Hematopoietic multipotent progenitor cell treated with erythropoietin and hydrocortisone succinate and interleukin-3 and kit ligand, for 15 days (in vitro differentiated cells): ENCODE data around the gene RBM19.

Source experiments
- DNase-seq: peaks from one replicate; pipeline ENCODE4 v3.0.0-alpha.2; 2015; ENCODE audit warnings: low spot score

The RBM19 gene

DNA sequence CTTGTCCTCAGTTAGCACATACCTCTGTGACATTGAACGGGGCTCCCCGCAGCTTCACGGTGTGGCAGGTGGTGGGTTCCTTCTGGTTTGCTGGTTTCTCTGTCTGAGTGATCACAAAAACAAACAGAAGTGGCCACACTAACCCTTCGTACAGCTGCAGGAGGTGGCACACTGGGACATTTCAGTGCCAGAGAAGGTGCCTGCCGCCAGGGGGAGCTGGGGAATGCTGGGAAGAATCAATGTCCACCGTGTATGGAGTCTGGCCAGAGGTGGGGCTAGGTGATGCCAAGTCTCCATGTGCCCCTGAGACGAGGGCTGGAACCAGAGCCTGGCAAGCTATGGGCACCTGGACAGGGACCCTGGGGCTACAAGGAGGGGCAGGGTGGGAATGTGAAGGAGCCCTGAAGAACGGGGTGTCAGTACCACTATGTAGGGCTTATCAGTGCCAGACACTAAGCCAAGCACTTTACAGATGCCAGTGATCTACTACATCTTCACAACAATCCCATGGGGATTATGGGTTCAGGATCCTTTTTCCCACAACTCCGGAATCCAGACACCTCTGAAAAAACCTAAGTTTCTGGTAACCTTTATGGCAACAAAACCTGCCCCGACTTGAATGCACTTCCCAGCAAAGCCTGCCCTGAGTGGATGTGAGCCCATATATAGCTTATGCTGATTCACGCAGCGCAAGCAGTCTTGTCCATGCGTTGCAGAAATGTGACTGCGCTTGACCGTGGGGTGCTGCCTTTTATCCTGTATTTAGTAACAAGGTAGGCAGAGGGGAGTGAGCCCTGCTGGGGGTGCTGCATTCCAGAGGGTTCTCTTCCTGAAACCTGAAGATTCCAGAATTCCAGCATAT is 10.8 kb downstream of the RBM19 start:
- peak; percentile 41 for DNase-seq

GRCh38 chr12:113954547-113954946 is 11.6 kb downstream of the RBM19 start:
- DNase-seq = no peak

DNA sequence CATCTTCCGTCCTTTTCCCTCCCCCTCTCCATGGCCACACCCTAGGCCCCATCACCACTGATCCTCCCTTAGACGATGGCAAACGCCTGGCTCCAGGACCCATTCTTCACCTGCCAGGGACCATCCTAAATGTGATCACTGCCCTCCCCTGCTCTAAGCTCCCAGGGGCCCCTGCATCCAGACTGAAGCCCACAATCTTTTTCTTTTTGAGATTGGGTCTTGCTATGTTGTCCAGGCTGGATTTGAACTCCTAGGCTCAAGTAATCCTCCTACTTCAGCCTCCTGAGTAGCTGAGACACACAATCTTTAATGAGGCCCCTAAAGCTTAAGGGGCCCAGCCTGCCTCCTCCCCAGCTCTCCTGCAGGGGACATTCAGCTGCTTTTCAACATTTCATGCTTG is 15.3 kb downstream of the RBM19 start:
- DNase-seq = no peak

GRCh38 chr12:113949321-113950305 is 16.5 kb downstream of the RBM19 start:
- no peak for DNase-seq

GRCh38 chr12:113948151-113948914 is 17.8 kb downstream of the RBM19 start:
- DNase-seq = no peak

DNA sequence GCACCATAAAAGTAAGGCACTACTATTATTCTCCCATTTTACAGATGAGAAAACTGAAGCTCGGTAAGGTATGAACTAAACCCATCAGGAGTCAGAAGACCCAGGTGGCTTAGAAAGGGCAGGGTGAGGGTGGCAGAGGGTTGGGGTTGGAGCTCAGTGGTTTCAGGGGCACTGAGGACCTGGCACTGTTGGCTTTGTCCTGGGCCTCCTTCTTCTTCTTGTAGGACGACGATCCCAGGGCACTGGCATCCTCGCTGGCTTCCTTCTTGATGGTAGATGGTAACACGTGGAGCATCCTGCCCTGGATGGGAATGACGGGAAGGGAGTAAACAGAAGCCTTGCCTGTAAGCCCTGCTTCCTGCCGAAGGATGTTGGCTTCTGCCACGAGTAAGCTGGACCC is 19.9 kb downstream of the RBM19 start:
- DNase-seq = no peak

DNA sequence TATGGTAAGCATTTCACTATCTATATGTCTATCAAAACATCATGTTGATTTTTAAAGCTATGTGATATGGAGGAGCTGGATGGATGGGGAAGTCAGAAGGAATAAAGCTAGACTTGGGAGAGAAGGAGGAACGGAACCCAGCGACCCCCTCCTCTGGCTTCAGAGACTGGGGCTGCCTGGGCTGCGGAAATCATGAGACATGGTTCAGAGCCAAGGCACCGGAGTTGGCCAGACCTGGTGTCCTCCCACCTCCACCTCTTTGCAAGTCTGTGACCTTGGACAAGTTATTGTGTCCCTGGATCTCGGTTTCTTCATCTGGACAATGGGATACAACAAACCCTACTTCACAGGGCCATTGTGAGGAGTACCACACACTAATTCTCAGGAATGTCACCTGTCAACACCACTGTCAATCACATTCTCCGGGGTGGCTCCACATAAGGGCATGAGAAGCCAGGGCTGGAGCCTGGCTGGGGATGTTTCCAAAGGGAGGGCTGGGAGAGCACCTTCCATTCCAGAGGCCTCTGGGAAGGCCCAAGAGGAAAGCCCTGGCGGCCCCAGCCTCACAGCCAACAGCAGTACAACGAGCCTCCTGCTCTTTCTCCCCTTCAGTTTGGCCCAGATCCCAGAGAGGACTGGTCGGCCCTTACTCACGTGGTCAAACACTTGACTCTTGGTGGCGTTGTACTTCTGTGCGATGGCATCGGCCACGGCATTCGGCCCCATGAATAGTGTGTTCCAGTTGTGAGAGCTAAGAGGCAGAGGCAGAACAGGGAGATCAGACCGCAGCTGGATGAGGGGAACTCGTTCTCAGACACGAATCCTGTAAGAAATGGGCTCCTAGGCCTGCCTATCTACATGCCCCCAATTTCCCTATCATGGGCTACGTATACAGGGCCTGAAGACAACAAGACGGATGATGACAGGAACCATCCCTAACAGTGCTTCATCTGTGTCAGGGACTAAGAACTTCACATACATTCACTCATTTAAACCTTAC is 20.7 kb downstream of the RBM19 start:
- DNase-seq = no peak

DNA sequence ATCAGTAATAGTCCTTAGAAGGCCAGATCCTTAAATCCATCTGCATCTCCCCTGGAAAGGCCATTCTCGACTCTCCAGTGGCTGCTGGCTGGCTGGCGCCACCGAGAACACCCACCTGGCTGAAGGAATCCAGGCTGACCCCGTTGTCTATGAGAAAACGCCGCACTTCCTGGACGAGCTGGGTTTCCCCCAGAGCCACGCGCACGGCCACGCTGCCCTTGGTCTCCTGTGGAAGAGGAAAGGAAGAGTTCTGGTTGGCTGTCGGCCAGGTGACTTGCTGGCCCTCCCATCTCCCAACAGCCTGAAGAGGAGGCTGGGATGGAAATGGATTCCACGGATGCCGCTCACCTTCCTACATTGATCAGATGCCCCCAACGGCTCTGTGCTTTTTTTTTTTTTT is 23.9 kb downstream of the RBM19 start:
- no peak for DNase-seq

GRCh38 chr12:113941208-113941486 is 25.0 kb downstream of the RBM19 start:
- DNase-seq = no peak

DNA sequence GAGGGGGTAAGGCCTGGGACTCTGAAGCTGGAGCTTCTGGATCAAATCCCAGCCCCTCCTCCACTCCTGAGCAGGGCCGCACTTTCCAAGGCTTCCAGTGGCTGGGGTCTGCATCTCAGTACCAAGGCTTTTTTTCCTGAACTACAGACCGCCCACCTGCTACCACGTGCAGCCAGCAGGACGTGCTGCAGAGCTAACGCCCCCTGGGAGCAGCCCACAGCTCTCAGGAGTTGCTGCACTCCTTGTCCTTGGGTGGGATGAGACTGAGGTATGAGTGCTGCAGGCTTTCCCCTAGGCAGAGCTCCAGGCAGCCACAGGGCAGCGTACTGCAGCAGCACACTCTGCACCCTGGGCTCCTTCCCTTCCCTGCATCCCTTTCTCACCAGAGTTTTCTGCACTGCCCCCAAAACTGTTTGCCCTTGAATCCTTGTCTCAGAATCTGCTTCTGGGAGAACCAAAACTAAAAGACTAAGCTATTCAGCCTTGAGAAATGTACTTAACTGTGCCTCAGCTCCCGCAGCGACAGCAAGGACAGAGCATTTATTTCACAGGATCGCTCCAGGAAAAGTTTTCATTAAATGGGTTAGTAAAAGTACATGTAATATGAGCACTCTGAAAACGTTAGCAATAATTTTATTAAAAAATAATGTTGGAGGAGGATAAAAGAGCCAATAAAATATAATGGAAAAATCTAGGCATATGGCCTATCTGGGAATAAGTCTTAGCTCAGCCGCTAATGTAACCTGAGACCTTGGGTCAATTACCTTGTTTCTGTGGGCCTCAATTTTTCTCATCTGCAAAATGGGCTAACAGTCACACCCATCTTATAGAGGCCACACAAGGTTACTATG is 25.5 kb downstream of the RBM19 start:
- no peak for DNase-seq

DNA sequence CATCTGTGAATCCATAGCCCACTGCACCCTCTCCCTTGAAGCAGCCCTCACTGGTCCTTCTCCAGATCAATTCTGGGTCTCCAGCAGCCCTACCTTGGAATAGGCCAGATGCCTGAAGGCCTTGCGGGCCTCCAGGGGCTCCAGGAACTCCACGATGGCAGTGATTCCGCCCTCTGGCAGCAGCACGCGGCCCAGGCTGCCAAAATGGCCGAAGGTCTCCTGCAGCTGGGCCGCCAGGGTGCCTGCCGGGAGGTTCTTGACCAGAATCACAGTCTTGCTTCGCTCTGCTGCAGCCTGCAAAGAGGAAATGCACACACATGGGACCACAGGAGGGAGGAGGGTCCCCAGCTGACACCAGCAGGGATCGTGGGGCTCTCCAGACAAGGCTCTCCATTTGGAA is 26.3 kb downstream of the RBM19 start:
- DNase-seq = no peak

GRCh38 chr12:113938471-113938870 is 27.7 kb downstream of the RBM19 start:
- DNase-seq = no peak

- DNase-seq = no peak
These were observed 29.7 kb downstream of the RBM19 start for GRCh38 chr12:113936460-113936859.

- no peak for DNase-seq
These were observed 30.7 kb downstream of the RBM19 start for GRCh38 chr12:113935459-113935858.

GRCh38 chr12:113934946-113935345 is 31.2 kb downstream of the RBM19 start:
- no peak for DNase-seq

GRCh38 chr12:113934060-113934814 is 31.9 kb downstream of the RBM19 start:
- DNase-seq = peak; percentile 59

DNA sequence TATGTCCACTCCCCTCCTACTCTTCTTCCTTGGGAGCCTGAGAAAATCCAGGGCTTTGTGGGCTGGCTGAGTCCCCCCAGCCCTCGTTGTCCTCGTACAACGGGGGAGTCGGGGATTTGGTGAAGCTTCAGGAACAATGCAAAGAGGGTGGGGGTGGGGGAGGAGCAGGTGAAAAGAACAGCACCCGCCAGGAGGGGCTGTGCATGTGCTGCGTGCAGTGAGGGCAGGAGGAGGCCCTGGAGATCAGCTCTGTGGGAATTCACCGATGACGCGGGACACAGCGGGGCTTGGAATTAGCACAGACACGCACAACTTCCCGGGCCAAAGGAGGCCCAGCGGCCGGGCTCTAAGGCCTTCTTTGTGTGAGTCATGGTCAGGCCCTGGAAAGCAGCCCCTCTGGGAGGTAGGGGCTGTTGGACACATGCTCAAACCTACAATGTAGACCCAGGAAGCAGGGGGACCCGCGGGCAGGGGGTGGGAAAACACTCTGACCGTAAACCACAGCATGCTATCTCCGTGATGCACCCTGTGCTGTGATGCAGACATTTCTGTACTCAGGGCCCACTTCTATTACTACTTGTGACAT is 32.8 kb downstream of the RBM19 start:
- DNase-seq = peak; percentile 5

GRCh38 chr12:113932381-113933196 is 33.5 kb downstream of the RBM19 start:
- DNase-seq = peak; percentile 49
